ENCODE data around the gene PPP2R3B.

DNA sequence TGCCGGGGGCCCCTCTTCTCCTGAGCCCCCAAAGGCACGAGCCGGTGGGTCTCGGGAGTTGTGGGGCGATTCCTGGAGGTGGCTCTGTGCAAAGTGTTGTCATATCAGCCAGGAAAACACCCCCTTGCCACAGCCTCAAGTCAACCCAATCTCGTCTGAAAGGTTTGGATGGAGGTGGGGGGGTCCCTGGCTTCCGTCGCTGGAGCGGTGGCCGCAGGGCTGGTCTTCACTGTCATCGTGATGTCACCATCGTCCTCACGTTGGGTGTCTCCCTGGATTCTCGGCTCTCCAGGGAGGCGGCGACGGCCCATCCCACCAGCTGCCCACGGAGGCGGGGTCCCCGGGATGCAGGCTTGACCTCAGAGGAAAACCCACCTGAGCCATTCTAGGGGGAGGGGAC lies 38.3 kb upstream of the PPP2R3B start:
- TF ChIP-seq, protein P1, sequence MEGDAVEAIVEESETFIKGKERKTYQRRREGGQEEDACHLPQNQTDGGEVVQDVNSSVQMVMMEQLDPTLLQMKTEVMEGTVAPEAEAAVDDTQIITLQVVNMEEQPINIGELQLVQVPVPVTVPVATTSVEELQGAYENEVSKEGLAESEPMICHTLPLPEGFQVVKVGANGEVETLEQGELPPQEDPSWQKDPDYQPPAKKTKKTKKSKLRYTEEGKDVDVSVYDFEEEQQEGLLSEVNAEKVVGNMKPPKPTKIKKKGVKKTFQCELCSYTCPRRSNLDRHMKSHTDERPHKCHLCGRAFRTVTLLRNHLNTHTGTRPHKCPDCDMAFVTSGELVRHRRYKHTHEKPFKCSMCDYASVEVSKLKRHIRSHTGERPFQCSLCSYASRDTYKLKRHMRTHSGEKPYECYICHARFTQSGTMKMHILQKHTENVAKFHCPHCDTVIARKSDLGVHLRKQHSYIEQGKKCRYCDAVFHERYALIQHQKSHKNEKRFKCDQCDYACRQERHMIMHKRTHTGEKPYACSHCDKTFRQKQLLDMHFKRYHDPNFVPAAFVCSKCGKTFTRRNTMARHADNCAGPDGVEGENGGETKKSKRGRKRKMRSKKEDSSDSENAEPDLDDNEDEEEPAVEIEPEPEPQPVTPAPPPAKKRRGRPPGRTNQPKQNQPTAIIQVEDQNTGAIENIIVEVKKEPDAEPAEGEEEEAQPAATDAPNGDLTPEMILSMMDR (IDR thresholded peaks at IDR 0.05), result no peak
- no peak for TF ChIP-seq POLR2A (IDR thresholded peaks at IDR 0.05)

Data from heart left ventricle (tissue), 13 donors.